GM19328 (cell line): ENCODE results near the gene SOX12.
"Not testable (repeated sequence)": the region's sequence is repeated elsewhere in the genome, so short reads cannot be mapped to it uniquely, and the experiment has no call there.

ENCODE experiments used
- ATAC-seq: cut with Tn5 transposase; IDR thresholded peaks from one replicate; pipeline ENCODE4 v1.9.1; 2021; ENCODE audit warnings: mild to moderate bottlenecking, moderate library complexity; ENCODE audit not compliant: unreplicated experiment

Gene SOX12

DNA sequence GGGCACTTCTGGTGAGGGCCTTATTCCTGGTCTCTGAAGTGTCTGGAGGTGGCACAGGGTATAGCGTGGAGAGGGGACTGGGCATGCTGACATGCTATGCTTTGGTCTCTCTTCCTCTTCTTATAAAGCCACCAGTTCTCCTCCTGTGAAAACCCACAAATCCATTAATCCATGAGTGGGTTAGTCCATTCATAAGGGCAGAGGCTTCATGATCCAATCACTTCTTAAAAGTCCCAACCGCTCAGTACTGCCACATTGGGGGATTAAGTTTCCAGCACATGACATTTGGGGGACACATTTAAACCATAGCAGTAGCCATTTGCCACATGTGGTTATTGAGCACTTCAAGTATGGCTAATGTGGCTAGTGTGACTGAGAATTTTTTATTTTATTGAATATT is 51.4 kb downstream of the SOX12 start:
- no peak for ATAC-seq

DNA sequence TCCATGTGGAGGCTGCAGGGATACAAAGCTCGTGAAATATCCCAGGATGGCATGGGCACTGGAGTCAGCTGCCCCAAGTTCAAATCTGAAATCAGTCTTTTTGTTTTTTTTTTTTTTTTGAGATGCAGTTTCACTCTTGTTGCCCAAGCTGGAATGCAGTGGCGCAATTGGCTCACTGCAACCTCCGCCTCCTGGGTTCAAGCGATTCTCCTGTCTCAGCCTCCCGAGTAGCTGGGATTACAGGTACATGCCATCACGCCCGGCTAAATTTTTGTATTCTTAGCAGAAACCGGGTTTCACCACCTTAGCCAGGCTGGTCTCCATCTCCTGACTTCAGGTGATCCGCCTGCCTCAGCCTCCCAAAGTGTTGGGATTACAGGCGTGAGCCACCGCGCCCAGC is 52.2 kb downstream of the SOX12 start:
- not testable (repeated sequence) for ATAC-seq

DNA sequence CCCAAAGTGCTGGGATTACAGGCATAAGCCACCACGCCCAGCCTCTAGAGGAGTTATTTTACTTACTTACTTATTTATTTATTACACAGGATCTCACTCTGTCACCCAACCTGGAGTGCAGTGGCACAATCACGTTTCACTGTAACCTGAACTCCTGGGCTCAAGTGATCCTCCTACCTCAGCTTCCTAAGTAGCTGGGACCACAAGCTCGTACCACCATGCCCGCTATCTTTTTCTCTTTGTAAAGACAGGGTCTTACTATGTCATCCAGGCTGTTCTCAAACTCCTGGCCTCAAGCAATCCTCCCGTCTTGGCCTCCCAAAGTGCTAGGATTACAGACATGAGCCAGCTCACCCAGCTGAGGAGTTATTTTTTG is 53.6 kb downstream of the SOX12 start:
- ATAC-seq = no peak
